HG03558 (cell line): ENCODE measurements around the gene RPF1.
A peak's percentile ranks its signal among the peaks of the same experiment; 100 is the strongest.
"Not testable (repeated sequence)": the region's sequence is repeated elsewhere in the genome, so short reads cannot be mapped to it uniquely, and the experiment has no call there.

Experiments
- ATAC-seq: cut with Tn5 transposase; IDR thresholded peaks from one replicate; pipeline ENCODE4 v1.9.1; 2021; ENCODE audit warnings: moderate number of reproducible peaks; ENCODE audit not compliant: unreplicated experiment; ENCODE audit errors: extremely low read depth

RPF1 gene

DNA sequence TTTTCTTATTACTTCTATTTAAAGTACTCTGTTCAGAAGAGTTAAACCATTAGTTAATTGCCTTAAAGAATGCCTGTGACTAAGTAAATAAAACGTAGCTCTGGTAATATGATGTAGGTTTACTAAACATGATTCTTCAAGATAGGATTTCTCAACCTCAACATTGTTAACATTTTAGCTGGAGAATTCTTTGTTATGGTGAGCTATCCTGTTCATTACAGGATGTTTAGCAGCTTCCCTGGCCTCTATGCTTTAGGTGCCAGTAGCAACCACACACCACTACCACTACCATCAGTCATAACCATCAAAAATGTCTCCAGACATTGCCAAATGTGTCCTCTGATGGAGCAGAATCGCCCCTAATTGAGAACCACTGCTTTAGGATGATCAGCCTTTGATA is 10.7 kb downstream of the RPF1 start:
- ATAC-seq: no peak

DNA sequence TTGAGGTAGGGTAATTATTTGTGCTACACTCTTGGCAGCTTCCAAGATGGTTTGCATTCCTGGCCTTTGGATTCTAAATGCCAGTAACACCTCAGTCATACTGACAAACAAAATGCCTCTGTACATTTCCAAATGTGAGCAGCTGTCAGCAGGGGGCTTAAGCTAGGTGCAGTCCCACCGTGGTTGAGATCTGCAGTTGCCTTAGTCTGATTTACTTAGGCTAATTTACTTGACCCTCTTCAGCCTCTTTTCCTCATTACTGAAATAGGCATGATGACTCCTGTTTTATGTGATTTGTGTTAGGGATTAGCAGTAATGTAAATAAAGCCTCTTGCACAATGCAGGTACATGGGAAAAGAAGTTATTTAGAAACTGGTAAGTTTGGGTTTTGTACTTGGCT is 13.7 kb downstream of the RPF1 start:
- ATAC-seq: no peak

DNA sequence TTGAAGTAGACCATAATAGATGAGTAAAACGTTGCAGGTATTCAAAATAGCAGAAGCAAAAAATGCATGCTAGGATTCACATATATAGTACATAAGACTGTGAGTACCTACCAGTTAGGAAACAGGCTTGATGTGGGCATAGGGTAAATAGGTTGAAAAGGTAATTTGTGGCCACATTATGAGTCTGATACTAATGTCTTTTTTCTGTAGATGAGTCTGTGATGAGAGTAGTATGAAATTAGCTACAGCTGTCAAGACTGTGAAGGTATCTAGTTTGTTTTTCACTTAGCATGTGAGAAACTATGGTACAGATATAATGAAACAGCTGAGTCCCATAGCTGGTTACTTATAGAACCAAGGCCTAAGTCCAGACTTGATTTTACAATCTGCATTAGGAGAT is 14.7 kb downstream of the RPF1 start:
- ATAC-seq: no peak

GRCh38 chr1:84496498-84496897 is 17.4 kb downstream of the RPF1 start:
- ATAC-seq: no peak

DNA sequence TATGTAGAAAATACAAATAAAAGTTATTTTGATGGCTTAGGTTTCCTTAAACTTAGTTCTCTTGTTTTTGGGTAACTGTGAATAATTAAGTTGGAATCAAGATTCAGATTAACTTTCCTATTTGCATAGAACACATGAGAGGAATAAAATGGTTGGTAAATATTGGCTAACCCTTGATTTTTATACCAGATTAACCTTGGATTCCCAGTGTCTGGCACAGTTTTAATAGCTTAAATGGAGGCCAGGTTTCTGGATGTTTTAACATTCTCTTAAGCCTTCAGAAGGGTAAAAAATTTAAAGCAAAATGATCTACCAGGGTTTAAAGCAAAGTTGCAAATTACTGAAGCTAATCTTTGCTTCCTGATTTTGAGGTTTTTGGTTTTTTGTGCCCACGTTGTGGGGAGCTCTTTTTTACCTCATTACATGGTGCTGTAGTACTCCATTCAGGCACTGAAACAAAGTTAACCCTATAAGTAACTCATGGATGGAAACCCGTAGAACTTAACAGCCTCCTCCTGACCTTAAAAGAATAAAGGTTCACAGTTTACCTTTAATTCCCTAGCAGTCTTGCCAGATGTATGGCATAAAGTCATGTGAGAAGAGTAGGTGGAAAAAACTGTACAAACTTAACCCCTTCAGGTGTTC is 18.7 kb downstream of the RPF1 start:
- ATAC-seq: no peak

DNA sequence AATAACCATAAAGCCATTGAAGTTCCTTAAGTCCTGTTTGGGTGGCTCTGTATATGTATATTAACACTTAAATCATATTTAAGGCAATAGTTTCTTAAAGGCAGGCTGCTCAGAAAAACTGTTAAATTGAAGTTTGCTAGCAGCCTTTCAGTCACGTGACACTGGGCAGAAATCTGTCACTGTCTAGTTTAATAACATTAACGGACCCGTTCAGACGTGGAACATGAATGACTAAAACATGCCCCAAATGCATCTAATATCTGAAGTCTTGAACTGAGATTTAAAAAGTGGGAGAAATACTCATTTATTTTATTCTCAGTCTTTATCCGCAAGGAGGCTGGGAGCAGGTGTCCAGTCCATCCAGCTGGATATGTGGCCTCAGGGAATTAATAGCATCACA is 23.9 kb downstream of the RPF1 start:
- no peak for ATAC-seq

DNA sequence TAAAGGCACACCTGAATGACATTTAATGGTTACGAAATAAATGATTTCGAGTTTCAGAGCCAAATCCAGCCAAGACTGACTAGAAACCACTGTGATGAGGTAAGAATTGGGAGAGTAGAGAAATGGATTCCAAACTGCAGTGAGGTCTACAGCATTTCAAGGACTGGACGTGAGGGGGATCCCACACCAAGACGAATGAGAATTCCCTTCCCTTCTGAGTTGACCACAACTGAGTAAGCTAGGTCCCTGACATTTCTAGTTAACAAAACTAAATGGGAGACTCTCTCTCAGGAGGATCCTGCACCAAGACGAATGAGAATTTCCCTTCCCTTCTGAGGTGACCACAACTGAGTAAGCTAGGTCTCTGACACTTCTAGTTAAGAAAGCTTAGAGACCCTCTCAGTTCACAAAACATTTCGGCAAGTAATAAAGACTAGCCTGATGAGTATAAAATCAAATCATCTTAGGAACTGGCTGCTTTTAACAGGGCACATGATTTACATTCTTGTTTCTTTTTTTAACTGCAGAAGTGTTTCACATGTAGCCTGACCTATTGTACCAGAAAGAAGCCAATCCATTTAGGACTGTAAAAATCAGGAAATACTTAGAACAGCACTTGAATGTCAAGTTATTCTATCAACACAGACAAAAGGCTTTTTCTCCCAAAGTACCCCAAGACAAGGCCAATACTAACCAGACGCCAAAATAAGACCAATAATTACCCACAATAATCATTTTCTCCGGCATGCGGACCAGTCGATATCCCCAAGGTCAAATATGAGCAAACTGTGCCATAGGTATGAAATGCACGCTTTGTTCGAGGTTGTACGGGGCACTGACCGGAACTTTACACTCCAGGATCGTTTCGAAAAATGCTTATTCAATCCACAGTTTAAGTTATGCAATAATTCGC is 25.8 kb downstream of the RPF1 start:
- ATAC-seq: no peak

GRCh38 chr1:84505493-84506001 is 26.5 kb downstream of the RPF1 start:
- ATAC-seq: peak; percentile 6

DNA sequence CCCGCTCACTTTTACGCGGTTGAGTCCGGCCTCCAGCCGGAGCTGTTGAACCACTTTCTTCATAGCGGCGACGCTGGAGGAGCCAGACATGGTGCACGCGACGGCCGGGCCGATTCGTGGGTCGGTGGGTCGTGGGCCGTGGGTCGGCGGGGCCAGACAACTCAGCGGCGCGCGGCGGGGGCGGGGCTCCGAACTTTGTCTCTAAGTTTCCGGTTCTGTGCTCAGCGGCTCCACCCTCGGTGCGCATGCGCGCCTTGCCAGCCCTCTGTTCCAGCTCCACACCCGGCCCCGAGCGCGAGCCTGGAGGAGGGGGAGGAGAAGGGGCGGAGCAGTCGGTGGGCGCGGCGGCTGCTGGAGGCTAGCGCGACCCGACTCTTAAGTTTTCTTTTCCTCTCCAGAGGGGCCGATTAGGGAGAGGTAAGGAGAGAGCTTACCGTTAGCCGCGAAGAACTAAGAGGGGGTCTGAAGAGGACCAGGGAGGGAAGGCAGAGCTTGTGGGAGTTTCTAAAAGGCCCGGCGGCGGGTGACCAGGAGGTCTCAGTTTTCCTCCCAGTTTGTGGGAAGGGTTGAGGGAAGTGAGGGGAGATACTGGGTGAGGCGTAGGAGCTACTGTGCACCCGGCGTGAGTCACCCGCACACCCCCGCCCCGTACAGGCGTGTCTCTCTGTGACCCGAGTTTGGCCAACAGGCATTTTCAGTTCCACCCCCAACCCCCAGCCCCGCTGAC is 27.1 kb downstream of the RPF1 start, which contains the start of the genes GNG5 and SPATA1:
GNG5 (minus strand) TSS at position 580 of the 727 bp plus-strand sequence; CDS start at position 90, 490 bp downstream.
SPATA1 (plus strand) TSS at position 385 of the 727 bp plus-strand sequence. CDS start 9,974 bp downstream, outside the sequence.
- peak; percentile 50 for ATAC-seq

DNA sequence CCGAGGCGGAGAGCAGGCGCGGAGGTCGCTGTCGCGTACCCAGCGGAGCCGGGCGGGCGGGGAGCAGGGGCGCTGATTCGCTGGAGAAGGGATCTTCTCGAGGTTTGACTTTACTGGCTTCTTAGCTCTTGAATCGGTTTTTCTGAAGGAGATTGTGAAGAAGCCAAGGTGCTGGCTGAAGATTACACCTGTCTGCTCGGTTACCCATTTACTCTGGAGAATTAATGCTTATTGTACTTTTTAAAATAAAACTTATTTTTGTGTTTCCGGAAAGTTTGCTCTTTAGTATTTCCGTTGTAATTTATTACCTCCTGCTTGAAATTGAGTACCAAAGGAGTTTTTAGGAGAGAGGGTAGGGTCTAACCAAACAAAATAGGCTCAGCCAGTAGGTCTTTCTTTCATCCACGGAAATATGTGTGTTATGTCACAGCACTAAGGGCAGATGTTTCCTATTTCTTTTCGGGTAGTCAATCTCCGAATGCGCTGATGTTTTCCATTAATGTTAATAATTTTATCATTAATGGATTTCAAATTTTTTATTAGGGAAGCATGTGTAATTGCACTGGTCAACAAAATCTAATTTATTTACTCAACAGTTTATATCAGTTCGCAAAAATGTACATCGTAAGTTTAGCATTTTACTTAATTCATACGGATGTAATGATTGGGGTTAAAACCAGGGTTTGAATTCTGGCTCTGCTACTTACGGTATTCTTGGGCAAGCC is 27.8 kb downstream of the RPF1 start:
- ATAC-seq: no peak

DNA sequence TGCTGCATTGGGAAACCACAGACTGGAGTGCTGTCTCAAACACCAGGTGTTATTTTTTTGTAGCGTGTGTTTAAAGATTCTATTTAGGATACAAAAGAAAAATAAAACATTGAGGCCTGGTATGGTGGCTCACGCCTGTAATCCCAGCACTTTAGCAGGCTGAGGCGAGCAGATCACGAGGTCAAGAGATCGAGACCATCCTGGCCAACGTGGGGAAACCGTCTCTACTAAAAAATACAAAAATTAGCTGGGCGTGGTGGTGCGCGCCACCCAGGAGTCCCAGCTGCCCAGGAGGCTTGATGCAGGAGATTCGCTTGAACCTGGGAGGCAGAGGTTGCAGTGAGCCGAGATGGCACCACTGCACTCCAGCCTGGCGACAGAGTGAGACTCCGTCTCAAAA is 28.8 kb downstream of the RPF1 start:
- ATAC-seq: not testable (repeated sequence)

GRCh38 chr1:84508510-84508909 is 29.4 kb downstream of the RPF1 start:
- no peak for ATAC-seq

DNA sequence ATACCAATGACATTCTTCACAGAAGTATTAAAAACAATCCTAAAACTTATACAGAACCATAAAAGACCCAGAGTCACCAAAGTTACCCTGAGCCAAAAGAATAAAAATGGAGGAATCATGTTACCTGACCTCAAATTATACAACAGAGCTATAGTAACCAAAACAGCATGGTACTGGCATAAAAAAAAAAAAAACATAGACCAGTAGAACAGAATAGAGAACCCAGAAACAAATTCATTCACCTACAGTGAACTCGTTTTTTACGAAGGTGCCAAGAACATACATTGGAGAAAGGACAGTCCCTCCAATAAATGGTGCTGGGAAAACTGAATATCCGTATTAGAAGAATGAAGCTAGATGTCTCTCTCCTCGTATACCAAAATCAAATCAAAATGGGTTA is 30.0 kb downstream of the RPF1 start:
- ATAC-seq: no peak

DNA sequence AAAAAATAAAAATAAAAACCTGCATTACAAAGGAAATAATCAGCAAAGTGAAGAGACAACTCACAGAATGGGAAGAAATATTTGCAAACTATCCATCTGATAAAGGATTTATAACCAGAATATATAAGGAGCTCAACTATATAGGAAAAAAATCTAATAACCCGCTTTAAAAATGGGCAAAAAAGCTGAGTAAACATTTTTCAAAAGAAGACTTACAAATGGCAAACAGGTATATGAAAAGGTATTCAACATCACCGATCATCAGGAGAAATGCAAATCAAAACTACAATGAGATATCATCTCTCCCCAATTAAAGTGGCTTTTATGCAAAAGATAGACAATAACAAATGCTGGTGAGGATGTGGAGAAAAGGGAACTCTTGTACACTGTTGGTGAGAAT is 31.1 kb downstream of the RPF1 start:
- no peak for ATAC-seq

DNA sequence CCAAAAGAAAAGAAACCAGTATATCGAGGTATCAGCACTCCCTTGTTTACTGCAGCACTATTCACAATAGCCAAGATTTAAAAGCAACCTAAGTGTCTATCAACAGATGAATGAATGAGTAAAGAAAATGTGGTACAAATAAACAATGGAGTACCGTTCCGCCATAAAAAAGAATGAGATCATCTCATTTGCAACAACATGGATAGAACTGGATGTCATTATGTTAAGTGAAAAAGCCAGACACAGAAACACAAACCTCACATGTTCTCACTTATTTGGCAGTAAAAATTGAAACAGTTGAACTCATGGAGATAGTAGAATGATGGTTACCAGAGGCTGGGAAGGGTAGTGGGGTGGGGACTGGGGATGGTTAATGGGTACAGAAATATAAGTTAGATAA is 31.6 kb downstream of the RPF1 start:
- ATAC-seq: no peak

DNA sequence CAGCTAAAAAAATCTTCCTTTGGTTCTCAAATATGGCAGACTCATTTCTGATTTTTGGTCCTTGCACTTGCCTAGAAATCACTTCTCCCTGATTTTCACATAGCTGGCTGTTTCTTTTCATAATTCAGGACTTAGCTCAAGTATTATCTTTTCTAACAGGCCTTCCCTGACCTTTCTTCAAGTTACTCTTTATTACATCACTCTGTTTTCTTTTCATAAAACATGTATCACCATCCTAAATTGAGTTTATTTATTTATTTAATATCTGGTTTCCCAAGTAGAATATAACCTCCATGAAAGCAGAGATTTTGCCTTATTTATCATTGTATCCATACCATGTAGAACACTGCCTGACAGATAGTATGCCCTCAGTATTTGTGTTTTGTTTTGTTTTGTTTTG is 45.5 kb downstream of the RPF1 start:
- no peak for ATAC-seq

DNA sequence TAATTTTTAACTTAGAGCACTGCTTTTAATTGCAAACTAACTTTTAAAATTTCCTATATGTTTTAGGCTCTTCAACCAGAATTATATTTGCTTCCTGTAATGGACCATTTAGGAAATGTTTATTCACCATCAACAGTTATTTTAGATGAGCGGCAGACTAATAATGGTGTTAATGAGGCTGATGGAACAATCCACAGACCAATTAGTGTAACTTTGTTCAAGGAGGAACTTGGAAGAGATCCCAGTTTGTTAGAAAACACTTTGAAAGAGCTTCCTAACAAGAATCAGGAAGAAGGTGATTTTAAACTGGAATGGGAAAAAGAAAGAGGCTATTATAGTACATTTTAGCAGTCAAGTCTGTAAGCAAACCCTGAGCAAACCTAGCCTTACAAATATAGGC is 46.7 kb downstream of the RPF1 start:
- no peak for ATAC-seq

- peak; percentile 70 for ATAC-seq
Observed at GRCh38 chr1:84538599-84538998, 59.5 kb downstream of the RPF1 start.

DNA sequence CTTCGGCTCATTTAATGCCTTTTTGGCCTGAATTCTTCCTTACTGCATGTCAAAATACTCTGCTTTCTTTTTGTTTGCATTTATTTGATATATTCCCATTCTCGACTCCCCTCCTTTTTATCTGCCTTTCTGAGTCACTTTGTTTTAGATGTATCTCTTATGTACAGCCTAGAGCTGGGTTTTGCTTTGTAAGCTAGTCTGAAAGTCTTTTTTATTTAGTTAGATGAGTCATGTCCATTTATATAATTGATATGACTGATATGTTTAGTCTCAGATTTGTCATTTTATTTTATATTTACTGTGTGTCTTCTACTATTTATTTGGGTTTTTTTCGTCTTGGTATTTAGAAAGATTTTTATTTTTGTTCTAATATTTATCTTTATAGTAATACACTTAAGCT is 60.9 kb downstream of the RPF1 start:
- ATAC-seq: no peak

GRCh38 chr1:84540759-84541158 is 61.7 kb downstream of the RPF1 start:
- no peak for ATAC-seq
